Type B pancreatic cell (in vitro differentiated cells): Measurements from ENCODE around the gene KANK4. TPM values are rescaled to one million over a fixed set of nuclear protein-coding genes. Genes with fewer than 3 reads are reported as not detected.
A peak's percentile ranks its signal among the peaks of the same experiment; 100 is the strongest.

Experiments
- DNase-seq: peaks from one replicate; pipeline ENCODE4 v3.0.0; 2021; ENCODE audit warnings: mixed read lengths; ENCODE audit not compliant: unreplicated experiment; ENCODE audit errors: extremely low spot score
- H3K27ac Mint-ChIP-seq: 2 replicates; pipeline ENCODE4 v1.8.0; 2021; ENCODE audit warnings: mild to moderate bottlenecking, mixed read lengths
- H3K27me3 Mint-ChIP-seq: 2 replicates; pipeline ENCODE4 v1.8.0; 2021; ENCODE audit warnings: mixed read lengths
- H3K36me3 Mint-ChIP-seq: 2 replicates; pipeline ENCODE4 v1.8.0; 2021; ENCODE audit warnings: mixed read lengths
- H3K4me1 Mint-ChIP-seq: one replicate; pipeline ENCODE4 v1.8.0; 2021; ENCODE audit warnings: mixed read lengths; ENCODE audit not compliant: unreplicated experiment
- H3K4me3 Mint-ChIP-seq: 2 replicates; pipeline ENCODE4 v1.8.0; 2021; ENCODE audit warnings: mild to moderate bottlenecking, mixed read lengths
- H3K9me3 Mint-ChIP-seq: 2 replicates; pipeline ENCODE4 v1.8.0; 2021; ENCODE audit warnings: mixed read lengths
- total RNA-seq: library from RNA; stranded (reverse); gene quantifications from 2 replicates; pipeline ENCODE4 v1.2.1, GENCODE V29; 2021; ENCODE audit warnings: low replicate concordance
- TF ChIP-seq, protein P1 (sequence below): fragments of 200-600 bp; sonication (generic); conservative IDR thresholded peaks from 2 replicates; pipeline ENCODE4 v1.5.0; 2021; ENCODE audit warnings: antibody characterized with exemption, mild to moderate bottlenecking

Gene KANK4
- total RNA-seq, 1 donor from 2014 or later: 11.3 TPM

DNA sequence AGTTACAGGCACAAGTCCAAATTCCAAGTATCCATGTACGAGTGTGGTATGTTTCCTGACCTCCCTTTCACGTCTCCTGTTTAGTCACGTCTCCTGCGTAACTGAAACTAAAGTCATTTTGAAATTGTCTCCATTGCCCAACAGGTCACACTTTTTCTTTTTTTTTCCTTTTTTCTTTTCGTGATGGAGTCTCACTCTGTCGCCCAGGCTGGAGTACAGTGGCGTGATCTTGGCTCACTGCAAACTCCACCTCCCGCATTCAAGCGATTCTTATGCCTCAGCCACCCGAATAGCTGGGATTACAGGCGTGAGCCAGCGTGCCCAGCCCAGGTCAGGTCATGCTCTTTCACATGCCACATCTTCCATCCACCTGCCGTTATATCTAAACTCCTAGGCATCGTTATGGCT is 86.4 kb downstream of the KANK4 start:
- Mint-ChIP-seq H3K9me3 (peaks cover 4% of the 10 kb centered on the region), H3K36me3 (no peaks in the 10 kb centered on the region), H3K4me3 (no peak overlapping the region), H3K27me3 (no peaks in the 10 kb centered on the region), H3K27ac (no peak overlapping the region), H3K4me1 (peaks cover 34% of the 10 kb centered on the region)
- TF ChIP-seq, protein P1, sequence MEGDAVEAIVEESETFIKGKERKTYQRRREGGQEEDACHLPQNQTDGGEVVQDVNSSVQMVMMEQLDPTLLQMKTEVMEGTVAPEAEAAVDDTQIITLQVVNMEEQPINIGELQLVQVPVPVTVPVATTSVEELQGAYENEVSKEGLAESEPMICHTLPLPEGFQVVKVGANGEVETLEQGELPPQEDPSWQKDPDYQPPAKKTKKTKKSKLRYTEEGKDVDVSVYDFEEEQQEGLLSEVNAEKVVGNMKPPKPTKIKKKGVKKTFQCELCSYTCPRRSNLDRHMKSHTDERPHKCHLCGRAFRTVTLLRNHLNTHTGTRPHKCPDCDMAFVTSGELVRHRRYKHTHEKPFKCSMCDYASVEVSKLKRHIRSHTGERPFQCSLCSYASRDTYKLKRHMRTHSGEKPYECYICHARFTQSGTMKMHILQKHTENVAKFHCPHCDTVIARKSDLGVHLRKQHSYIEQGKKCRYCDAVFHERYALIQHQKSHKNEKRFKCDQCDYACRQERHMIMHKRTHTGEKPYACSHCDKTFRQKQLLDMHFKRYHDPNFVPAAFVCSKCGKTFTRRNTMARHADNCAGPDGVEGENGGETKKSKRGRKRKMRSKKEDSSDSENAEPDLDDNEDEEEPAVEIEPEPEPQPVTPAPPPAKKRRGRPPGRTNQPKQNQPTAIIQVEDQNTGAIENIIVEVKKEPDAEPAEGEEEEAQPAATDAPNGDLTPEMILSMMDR: no peak
- no peak for DNase-seq

DNA sequence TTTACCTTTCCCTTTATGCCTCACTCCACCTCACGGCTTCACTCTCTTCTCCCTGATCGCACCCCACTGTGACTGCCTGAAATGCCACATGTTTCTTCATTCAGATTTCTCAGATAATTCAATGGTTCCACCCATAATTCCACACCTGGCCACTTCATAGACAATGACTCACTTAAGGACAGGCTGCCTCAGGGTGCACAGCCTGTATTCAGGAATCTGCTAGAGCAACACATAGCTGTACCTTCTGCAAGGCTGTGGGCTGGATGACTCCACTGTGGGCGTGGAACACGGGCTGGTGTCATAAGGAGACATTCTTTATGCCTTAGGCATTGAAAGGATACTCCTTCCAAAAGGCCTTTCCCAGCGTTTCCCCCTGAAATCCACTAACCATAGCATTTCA is 88.5 kb downstream of the KANK4 start:
- H3K9me3 Mint-ChIP-seq: peaks cover 4% of the 10 kb centered on the region
- peaks cover 26% of the 10 kb centered on the region for H3K4me1 Mint-ChIP-seq
- no peaks in the 10 kb centered on the region for H3K27me3 Mint-ChIP-seq
- peak overlapping the region; percentile 21 for H3K27ac Mint-ChIP-seq
- TF ChIP-seq, protein P1: no peak
- H3K36me3 Mint-ChIP-seq: no peaks in the 10 kb centered on the region
- no peak for DNase-seq
- no peak overlapping the region for H3K4me3 Mint-ChIP-seq

DNA sequence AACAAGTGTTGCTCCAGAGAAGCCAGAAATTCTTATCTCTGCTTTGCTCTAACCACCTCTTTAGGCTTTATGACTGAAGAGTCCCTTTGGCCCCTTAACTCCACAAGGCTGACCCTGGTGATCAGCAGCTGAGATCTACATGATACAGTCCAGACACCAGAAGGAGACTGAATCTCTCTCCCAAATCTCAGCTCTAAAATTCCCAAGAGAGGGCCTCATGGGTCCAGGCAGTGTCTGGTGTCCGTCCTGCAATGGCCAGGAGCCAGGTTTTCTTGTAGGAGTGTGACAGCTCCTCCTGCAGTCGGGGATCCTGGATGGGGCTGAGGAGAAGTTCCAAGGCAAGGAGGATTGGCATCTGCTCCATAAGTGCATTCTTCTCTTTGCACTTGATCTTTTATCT is 89.3 kb downstream of the KANK4 start:
- no peaks in the 10 kb centered on the region for H3K36me3 Mint-ChIP-seq
- no peaks in the 10 kb centered on the region for H3K27me3 Mint-ChIP-seq
- TF ChIP-seq, protein P1: no peak
- H3K4me1 Mint-ChIP-seq: peaks cover 23% of the 10 kb centered on the region
- DNase-seq: no peak
- no peak overlapping the region for H3K4me3 Mint-ChIP-seq
- H3K9me3 Mint-ChIP-seq: peaks cover 4% of the 10 kb centered on the region
- H3K27ac Mint-ChIP-seq: no peak overlapping the region

DNA sequence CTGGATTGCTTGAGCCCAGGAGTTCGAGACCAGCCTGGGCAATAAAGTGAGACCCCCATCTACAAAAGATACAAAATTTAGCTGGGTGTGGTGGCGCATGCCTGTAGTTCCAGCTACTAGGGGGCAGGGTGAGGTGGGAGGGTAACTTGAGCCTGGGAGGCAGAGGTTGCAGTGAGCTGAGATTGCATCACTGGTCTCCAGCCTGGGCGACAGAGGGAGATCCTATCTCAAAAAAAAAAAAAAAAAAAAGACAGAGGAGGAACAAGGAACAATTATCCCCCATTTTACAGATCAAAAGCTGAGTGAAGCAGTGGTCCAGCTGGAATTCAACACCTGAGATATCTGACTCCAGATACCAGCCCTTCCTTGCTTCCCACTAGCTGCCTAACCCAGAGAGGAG is 89.8 kb downstream of the KANK4 start:
- no peaks in the 10 kb centered on the region for H3K36me3 Mint-ChIP-seq
- DNase-seq: no peak
- TF ChIP-seq, protein P1: no peak
- no peak overlapping the region for H3K27ac Mint-ChIP-seq
- H3K4me1 Mint-ChIP-seq: peaks cover 18% of the 10 kb centered on the region
- peaks cover 4% of the 10 kb centered on the region for H3K9me3 Mint-ChIP-seq
- H3K4me3 Mint-ChIP-seq: no peak overlapping the region
- no peaks in the 10 kb centered on the region for H3K27me3 Mint-ChIP-seq

DNA sequence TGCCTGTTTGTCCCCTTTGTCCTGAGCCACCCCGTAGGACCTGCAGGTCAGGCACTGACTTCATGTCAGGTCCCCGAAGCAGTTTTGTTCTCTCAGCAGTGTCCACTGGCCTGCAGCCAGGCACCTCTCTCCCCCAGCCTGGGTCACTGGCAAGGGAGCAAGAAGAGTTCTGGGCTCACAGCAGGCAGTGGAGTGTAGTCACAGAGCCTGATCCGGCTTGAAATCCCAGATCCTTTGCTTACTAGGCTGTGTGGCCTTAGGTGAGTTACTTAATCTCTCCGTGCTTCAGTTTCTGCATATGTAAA is 90.4 kb downstream of the KANK4 start:
- H3K27ac Mint-ChIP-seq: no peak overlapping the region
- peaks cover 4% of the 10 kb centered on the region for H3K9me3 Mint-ChIP-seq
- TF ChIP-seq, protein P1: no peak
- no peak overlapping the region for H3K4me3 Mint-ChIP-seq
- H3K4me1 Mint-ChIP-seq: peaks cover 13% of the 10 kb centered on the region
- no peaks in the 10 kb centered on the region for H3K36me3 Mint-ChIP-seq
- no peaks in the 10 kb centered on the region for H3K27me3 Mint-ChIP-seq
- DNase-seq: no peak

DNA sequence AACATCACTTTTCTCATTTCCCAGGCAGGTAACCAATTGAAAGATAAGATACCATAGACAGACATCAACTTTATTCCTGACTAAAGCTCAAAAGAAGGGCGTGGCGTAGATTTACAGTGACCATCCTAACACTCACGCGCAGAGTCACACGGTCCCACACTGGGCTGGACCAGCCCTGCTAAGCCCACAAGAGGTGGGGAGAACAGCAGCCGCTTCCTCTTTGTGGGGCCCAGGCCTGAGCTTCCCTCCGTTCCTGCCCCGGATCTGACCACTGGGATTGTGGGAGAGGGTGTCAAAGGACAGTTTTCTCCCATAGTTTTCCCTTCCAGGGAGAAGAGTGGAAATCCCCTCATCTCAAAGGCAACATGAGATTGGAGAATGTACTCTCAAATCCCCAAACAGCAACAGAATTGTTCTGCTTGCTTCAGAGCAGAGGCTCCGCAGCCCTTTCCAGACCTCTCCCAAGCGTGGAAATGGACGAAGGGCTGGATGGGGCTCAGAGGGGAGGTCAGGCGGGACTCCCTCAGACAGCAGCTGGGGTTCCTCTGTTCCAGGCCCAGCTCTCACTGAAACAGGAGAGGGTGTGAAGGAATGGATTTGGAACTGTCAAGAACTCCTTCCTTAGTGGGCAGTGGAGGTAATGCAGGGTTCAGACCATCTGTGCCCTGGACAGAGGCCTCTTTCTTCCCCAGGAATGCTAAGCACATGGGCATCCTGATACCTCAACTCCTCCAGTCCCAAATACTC is 90.9 kb downstream of the KANK4 start:
- Mint-ChIP-seq H3K9me3 (peaks cover 4% of the 10 kb centered on the region), H3K27me3 (no peaks in the 10 kb centered on the region), H3K4me1 (peaks cover 11% of the 10 kb centered on the region), H3K4me3 (no peak overlapping the region), H3K36me3 (no peaks in the 10 kb centered on the region), H3K27ac (no peak overlapping the region)
- DNase-seq: no peak
- TF ChIP-seq, protein P1: peak; percentile 21
